Mesodermal cell (in vitro differentiated cells): ENCODE measurements around the gene NID1.

Experiments
- H3K27ac ChIP-seq: 2 replicates; pipeline ENCODE4 v1.7.0; 2013; ENCODE audit warnings: mild to moderate bottlenecking, low read depth, low read length, moderate library complexity; ENCODE audit not compliant: severe bottlenecking
- H3K36me3 ChIP-seq: 2 replicates; pipeline ENCODE4 v1.7.1; 2013; ENCODE audit warnings: mild to moderate bottlenecking, low read length, moderate library complexity; ENCODE audit not compliant: control insufficient read depth, insufficient read depth
- H3K4me1 ChIP-seq: one replicate; pipeline ENCODE4 v1.7.1; 2013; ENCODE audit warnings: mild to moderate bottlenecking, low read length; ENCODE audit not compliant: insufficient read depth, control insufficient read depth, poor library complexity, severe bottlenecking
- H3K4me3 ChIP-seq: 2 replicates; pipeline ENCODE4 v1.7.0; 2013; ENCODE audit warnings: low read length, control low read depth, mild to moderate bottlenecking; ENCODE audit not compliant: insufficient read depth, poor library complexity, severe bottlenecking; ENCODE audit errors: extremely low read depth
- H3K9me3 ChIP-seq: 2 replicates; pipeline ENCODE4 v1.7.1; 2013; ENCODE audit warnings: mild to moderate bottlenecking, low read length, moderate library complexity; ENCODE audit not compliant: control insufficient read depth
- WGBS, 2 experiments: methylation state at CpG; one replicate each; pipeline ENCODE4 v1.1.5; 2013; ENCODE audit warnings: missing lambda C conversion rate in 2 of 2; ENCODE audit not compliant: insufficient coverage in 2 of 2; 5-methylcytosine and 5-hydroxymethylcytosine counted together

The NID1 gene

GRCh38 chr1:236023926-236024565 lies 40.8 kb downstream of the NID1 start:
- no peaks in the 10 kb centered on the region for H3K9me3 ChIP-seq
- no peak overlapping the region for H3K4me3 ChIP-seq
- H3K4me1 ChIP-seq: no peaks in the 10 kb centered on the region
- 95 to 100% methylated on average over 12 to 14 of the region's 15 CpGs for WGBS, 2 experiments
- no peak overlapping the region for H3K27ac ChIP-seq
- H3K36me3 ChIP-seq: peaks cover 90% of the 10 kb centered on the region

DNA sequence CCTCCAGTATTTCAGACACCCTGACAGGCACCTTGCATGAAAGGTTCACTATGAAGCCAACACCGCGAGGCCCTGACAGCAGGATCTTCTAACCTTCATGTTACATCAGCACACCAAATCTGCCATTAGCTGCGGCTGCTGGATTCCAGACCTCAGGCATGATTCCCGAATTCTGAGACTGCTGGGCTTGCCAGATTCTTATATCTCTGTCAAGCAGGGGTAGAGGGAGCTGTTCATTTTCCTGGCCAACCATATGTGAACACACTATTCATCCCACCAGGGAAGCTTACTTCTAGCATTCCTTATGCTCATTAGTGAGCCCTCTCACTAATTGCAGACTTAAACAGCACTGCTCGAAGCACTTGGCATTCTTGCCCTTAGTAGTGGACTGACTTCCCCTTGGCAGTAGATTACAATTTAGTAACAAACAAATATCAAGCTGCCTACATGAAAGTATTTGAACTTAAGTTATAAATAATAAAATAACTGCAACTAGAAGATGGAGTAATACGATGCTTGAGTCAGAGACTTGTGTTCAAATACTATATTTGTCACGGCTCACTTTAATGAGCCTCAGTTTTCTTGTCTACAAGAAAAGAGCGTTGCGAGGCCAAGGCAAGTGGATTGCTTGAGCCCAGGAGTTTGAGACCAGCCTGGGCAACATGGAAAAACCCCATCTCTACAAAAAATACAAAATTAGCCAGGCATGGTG lies 43.3 kb downstream of the NID1 start:
- 95 to 96% methylated on average over 3 to 7 of the region's 9 CpGs for WGBS, 2 experiments
- peaks cover 90% of the 10 kb centered on the region for H3K36me3 ChIP-seq

DNA sequence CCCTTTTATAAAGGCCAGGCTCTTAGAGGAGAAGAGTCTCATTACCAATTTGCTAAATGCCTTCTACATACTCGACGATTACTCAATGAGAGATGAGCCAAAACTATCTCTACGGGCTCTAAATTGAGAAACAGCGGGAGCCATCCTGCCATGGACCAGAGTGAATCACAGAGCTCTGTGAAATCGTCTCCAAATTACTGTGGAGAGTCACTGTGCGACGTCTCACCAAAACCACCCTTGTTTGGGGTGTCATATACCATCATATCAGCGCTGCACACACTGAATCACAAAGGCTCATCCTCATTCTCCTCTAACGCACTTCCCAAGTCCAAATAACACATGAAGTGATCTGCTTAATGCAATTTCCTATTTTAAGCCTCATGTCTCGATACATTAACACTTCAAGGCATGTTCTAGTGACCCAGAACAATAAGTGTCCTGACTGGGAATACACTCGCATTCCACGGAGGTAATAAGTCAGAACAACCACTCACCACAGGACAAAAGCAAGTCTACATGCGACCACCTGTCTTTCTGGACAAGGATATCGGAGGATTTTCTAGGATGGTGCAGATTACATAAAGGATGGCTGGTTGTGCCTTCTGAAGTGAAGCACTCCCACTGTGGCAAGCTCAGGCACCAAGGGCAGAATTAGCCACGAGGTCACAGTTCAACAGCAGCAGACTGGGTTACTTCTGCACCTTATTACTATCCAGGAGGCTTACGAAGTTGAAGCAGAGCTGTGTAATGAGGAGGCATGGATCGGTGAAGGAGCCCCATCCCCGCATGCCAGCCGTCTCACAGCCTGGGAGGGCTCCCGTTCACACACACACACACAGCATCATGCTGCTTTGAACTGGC lies 44.3 kb downstream of the NID1 start:
- 93 to 94% methylated on average over 13 to 17 of the region's 20 CpGs for WGBS, 2 experiments
- peaks cover 90% of the 10 kb centered on the region for H3K36me3 ChIP-seq

More for the DNA sequence above, 43.3 kb downstream of the NID1 start:
- Histone ChIP-seq H3K9me3 (no peaks in the 10 kb centered on the region), H3K27ac (no peak overlapping the region), H3K4me3 (no peak overlapping the region), H3K4me1 (no peaks in the 10 kb centered on the region)

DNA sequence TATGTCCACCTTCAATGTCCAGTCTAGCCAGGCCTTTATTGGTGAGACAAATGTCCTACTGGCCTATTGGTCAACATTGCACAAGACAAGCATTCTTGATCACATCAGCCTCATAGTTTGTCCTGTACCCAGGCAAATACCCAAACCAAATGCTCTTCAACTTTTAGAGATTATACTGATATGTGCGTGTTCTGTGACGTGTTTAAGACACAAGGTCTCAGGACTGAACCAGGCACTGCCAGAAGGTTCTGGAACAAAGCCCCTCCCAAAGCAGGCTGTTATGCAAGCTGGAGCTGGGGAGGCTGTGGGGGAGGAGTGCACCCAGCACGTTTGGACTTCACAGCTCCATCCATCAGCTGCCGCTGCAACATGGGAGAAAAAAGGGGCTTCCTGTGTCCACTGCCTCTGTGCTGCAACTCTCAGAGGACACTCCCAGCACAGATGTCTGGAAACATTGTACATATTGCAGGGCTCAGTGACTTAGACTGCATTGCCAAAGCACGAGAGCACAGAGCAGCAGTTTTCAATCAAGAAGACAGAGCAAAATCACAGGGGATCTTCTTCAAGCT lies 45.9 kb downstream of the NID1 start:
- no peak overlapping the region for H3K4me3 ChIP-seq
- H3K36me3 ChIP-seq: peaks cover 87% of the 10 kb centered on the region
- WGBS, 2 experiments: 84 to 100% methylated on average over 3 to 4 of the region's 5 CpGs
- H3K27ac ChIP-seq: no peak overlapping the region
- H3K9me3 ChIP-seq: no peaks in the 10 kb centered on the region
- no peaks in the 10 kb centered on the region for H3K4me1 ChIP-seq

More for the DNA sequence above, 44.3 kb downstream of the NID1 start:
- Histone ChIP-seq H3K4me1 (no peaks in the 10 kb centered on the region), H3K27ac (no peak overlapping the region), H3K9me3 (no peaks in the 10 kb centered on the region), H3K4me3 (no peak overlapping the region)

GRCh38 chr1:236016782-236017400 lies 48.0 kb downstream of the NID1 start:
- H3K9me3 ChIP-seq: no peaks in the 10 kb centered on the region
- WGBS, 2 experiments: 98 to 100% methylated on average over 4 of the region's 5 CpGs
- H3K4me3 ChIP-seq: no peak overlapping the region
- H3K27ac ChIP-seq: no peak overlapping the region
- peaks cover 76% of the 10 kb centered on the region for H3K36me3 ChIP-seq
- H3K4me1 ChIP-seq: no peaks in the 10 kb centered on the region

- Histone ChIP-seq H3K4me1 (no peaks in the 10 kb centered on the region), H3K9me3 (no peaks in the 10 kb centered on the region), H3K36me3 (peaks cover 74% of the 10 kb centered on the region), H3K27ac (no peak overlapping the region), H3K4me3 (no peak overlapping the region)
- WGBS, 2 experiments: 97 to 100% methylated on average over 2 of the region's 3 CpGs
Measured at GRCh38 chr1:236016083-236016482, 48.8 kb downstream of the NID1 start.

DNA sequence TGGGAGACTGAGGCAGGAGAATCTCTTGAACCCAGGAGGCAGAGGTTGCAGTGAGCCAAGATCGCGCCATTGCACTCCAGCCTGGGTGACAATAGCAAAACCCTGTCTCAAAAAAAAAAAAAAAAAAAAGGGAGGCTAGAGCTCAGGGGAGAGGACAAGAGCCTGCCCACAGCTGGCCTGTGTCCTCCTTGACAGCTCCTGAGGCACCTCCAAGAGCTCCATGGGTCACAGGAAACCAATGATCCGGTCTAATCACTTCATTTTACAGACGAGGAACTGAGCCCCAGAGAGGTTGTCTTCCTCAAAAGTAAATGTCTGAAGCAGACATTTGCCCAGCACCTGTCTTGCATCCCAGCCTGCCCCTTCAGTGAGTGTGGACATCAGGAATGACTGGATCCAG lies 49.4 kb downstream of the NID1 start:
- H3K9me3 ChIP-seq: no peaks in the 10 kb centered on the region
- H3K27ac ChIP-seq: no peak overlapping the region
- H3K36me3 ChIP-seq: peaks cover 74% of the 10 kb centered on the region
- no peak overlapping the region for H3K4me3 ChIP-seq
- WGBS, 2 experiments: 87 to 94% methylated on average over 2 of the region's 4 CpGs
- H3K4me1 ChIP-seq: no peaks in the 10 kb centered on the region

GRCh38 chr1:236013330-236013729 lies 51.6 kb downstream of the NID1 start:
- WGBS, 2 experiments: 94 to 100% methylated on average over 2 to 4 of the region's 4 CpGs
- peaks cover 72% of the 10 kb centered on the region for H3K36me3 ChIP-seq
- no peak overlapping the region for H3K27ac ChIP-seq
- H3K9me3 ChIP-seq: no peaks in the 10 kb centered on the region
- H3K4me1 ChIP-seq: no peaks in the 10 kb centered on the region
- H3K4me3 ChIP-seq: no peak overlapping the region

DNA sequence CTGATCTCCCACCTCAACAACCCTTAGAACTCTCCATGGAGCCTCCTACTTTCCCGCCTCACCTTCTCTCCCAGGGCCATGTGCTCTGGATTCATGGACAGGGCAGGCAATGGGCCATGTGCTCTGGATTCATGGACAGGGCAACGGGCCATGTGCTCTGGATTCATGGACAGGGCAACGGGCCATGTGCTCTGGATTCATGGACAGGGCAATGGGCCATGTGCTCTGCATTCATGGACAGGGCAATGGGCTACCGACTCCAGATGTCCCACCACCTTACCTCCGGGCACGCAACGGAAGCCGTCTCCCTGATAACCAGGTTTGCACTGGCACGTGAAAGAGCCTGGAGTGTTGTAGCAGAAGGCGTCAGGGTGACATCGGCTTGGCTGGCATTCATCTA lies 53.2 kb downstream of the NID1 start:
- 91 to 95% methylated on average over 5 to 9 of the region's 11 CpGs for WGBS, 2 experiments
- Histone ChIP-seq H3K9me3 (no peaks in the 10 kb centered on the region), H3K27ac (no peak overlapping the region), H3K4me3 (no peak overlapping the region), H3K36me3 (peaks cover 71% of the 10 kb centered on the region), H3K4me1 (no peaks in the 10 kb centered on the region)

DNA sequence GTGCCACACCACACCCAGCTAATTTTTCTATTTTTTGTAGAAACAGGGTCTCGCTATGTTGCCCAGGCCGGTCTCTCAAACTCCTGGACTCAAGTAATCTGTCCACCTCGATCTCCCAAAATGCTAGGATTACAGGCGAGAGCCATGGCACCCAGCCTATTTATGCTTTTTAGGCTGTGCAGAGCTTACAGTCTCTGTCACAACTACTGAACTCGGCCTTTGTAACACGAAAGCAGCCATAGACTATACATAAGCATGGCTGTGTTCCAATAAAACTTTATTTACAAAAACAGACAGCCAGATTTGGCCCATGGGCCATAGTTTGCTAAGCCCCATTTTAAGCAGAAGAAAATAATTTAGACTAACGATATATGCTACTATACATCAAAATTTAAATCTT lies 54.4 kb downstream of the NID1 start:
- no peak overlapping the region for H3K4me3 ChIP-seq
- peaks cover 60% of the 10 kb centered on the region for H3K36me3 ChIP-seq
- no peaks in the 10 kb centered on the region for H3K9me3 ChIP-seq
- H3K27ac ChIP-seq: no peak overlapping the region
- H3K4me1 ChIP-seq: no peaks in the 10 kb centered on the region
- 91 to 93% methylated on average over 6 of the region's 7 CpGs for WGBS, 2 experiments
